ENCODE results near the gene SIK2. TPM values are rescaled to one million over a fixed set of nuclear protein-coding genes. Genes with fewer than 3 reads are reported as not detected.
"Not testable (repeated sequence)": the region's sequence is repeated elsewhere in the genome, so short reads cannot be mapped to it uniquely, and the experiment has no call there.

SIK2 gene
- polyA plus RNA-seq, 1 donor from 2014 or later: 9.0 TPM

GRCh38 chr11:111770581-111771134 is 168.4 kb downstream of the SIK2 start:
- Histone ChIP-seq H3K9me3 (ENCODE audit: low read length) (no peaks in the 10 kb centered on the region), H3K4me3 (ENCODE audit: low read length) (no peak overlapping the region), H3F3A (ENCODE audit: insufficient read depth, low read length, poor library complexity, severe bottlenecking) (no peaks in the 10 kb centered on the region), H3K9ac (ENCODE audit: low read length) (no peak overlapping the region), H3K36me3 (ENCODE audit: insufficient read depth, low read length) (no peaks in the 10 kb centered on the region), H4K20me1 (ENCODE audit: insufficient read depth) (no peaks in the 10 kb centered on the region), H2AFZ (ENCODE audit: low read depth, low read length) (no peak overlapping the region), H3K27me3 (ENCODE audit: insufficient read depth, low read depth, low read length) (no peaks in the 10 kb centered on the region), H3K79me2 (replicated peaks; ENCODE audit: insufficient read depth, low read length) (peaks cover 1% of the 10 kb centered on the region), H3K4me2 (ENCODE audit: low read length) (no peak overlapping the region), H3K27ac (ENCODE audit: low read length) (no peak overlapping the region), H3K9me2 (ENCODE audit: insufficient read depth, low read length) (no peaks in the 10 kb centered on the region)
- TF ChIP-seq SMC3 (conservative IDR thresholded peaks at IDR 0.05; ENCODE audit: poor library complexity) (no peak), EZH2 (IDR thresholded peaks at IDR 0.05; ENCODE audit: borderline replicate concordance, insufficient read depth, low read length, poor library complexity, severe bottlenecking) (no peak), RAD21 (conservative IDR thresholded peaks at IDR 0.05) (no peak), TAF1 (IDR thresholded peaks at IDR 0.05; ENCODE audit: low read depth) (no peak), MXI1 (conservative IDR thresholded peaks at IDR 0.05; ENCODE audit: poor library complexity, severe bottlenecking) (no peak), REST (IDR thresholded peaks at IDR 0.05; ENCODE audit: borderline replicate concordance) (no peak), POLR2AphosphoS5 (IDR thresholded peaks at IDR 0.05) (no peak), CTCF (IDR thresholded peaks at IDR 0.05; ENCODE audit: poor library complexity, severe bottlenecking) (no peak)

- H3K9me3 ChIP-seq (ENCODE audit: low read length); H3K27ac ChIP-seq (ENCODE audit: low read length); H4K20me1 ChIP-seq (ENCODE audit: insufficient read depth); H3F3A ChIP-seq (ENCODE audit: insufficient read depth, low read length, poor library complexity, severe bottlenecking); H3K9me2 ChIP-seq (ENCODE audit: insufficient read depth, low read length); H3K27me3 ChIP-seq (ENCODE audit: insufficient read depth, low read depth, low read length); H3K4me3 ChIP-seq (ENCODE audit: low read length); H2AFZ ChIP-seq (ENCODE audit: low read depth, low read length); H3K9ac ChIP-seq (ENCODE audit: low read length); H3K36me3 ChIP-seq (ENCODE audit: insufficient read depth, low read length); H3K79me2 ChIP-seq (replicated peaks; ENCODE audit: insufficient read depth, low read length); H3K4me2 ChIP-seq (ENCODE audit: low read length): not testable (repeated sequence)
Measured at GRCh38 chr11:111771205-111771604, 169.0 kb downstream of the SIK2 start.

GRCh38 chr11:111772535-111772934 is 170.3 kb downstream of the SIK2 start:
- H3K36me3 ChIP-seq (ENCODE audit: insufficient read depth, low read length): no peaks in the 10 kb centered on the region
- H3K9me2 ChIP-seq (ENCODE audit: insufficient read depth, low read length): no peaks in the 10 kb centered on the region
- H3K27me3 ChIP-seq (ENCODE audit: insufficient read depth, low read depth, low read length): no peaks in the 10 kb centered on the region
- no peaks in the 10 kb centered on the region for H3K79me2 ChIP-seq (replicated peaks; ENCODE audit: insufficient read depth, low read length)
- no peaks in the 10 kb centered on the region for H3K9me3 ChIP-seq (ENCODE audit: low read length)
- H4K20me1 ChIP-seq (ENCODE audit: insufficient read depth): no peaks in the 10 kb centered on the region
- no peak overlapping the region for H3K27ac ChIP-seq (ENCODE audit: low read length)
- H3K9ac ChIP-seq (ENCODE audit: low read length): no peak overlapping the region
- TF ChIP-seq CTCF (IDR thresholded peaks at IDR 0.05; ENCODE audit: poor library complexity, severe bottlenecking) (no peak), EP300 (conservative IDR thresholded peaks at IDR 0.05; ENCODE audit: poor library complexity, severe bottlenecking) (no peak), SMC3 (conservative IDR thresholded peaks at IDR 0.05; ENCODE audit: poor library complexity) (no peak), REST (IDR thresholded peaks at IDR 0.05; ENCODE audit: borderline replicate concordance) (no peak)
- no peak overlapping the region for H3K4me2 ChIP-seq (ENCODE audit: low read length)
- no peak overlapping the region for H3K4me3 ChIP-seq (ENCODE audit: low read length)
- H2AFZ ChIP-seq (ENCODE audit: low read depth, low read length): no peak overlapping the region
- H3F3A ChIP-seq (ENCODE audit: insufficient read depth, low read length, poor library complexity, severe bottlenecking): no peaks in the 10 kb centered on the region

All from neural cell (in vitro differentiated cells).